H1 (cell line): Measurements from ENCODE around the gene PRKCH. TPM values are rescaled to one million over a fixed set of nuclear protein-coding genes. Genes with fewer than 3 reads are reported as not detected.

Experiments used
- CBX5 ChIP-seq: fragments of 300-800, 300-1000 bp; sonication (generic); IDR thresholded peaks from 2 replicates; pipeline ENCODE4 v1.7.1; 2016; ENCODE audit warnings: antibody characterized with exemption, low read length, low read depth
- CTBP2 ChIP-seq: IDR thresholded peaks from 2 replicates; pipeline ENCODE4 v1.7.0; 2011; ENCODE audit warnings: borderline replicate concordance, mild to moderate bottlenecking, moderate library complexity, mixed read lengths, low read length; ENCODE audit not compliant: insufficient read depth, insufficient read length
- RXRA ChIP-seq: IDR thresholded peaks from 2 replicates; pipeline ENCODE4 v1.6.1; 2011; ENCODE audit warnings: low read depth, mild to moderate bottlenecking, low read length, moderate library complexity; ENCODE audit not compliant: insufficient read depth
- YY1 ChIP-seq: IDR thresholded peaks from 2 replicates; pipeline ENCODE4 v1.6.1; 2011; ENCODE audit warnings: low read depth, mild to moderate bottlenecking, low read length
- polyA plus RNA-seq, 7 experiments: library from polyadenylated mRNA; depleted of rRNA in 3 of 7; stranded (reverse) in 5 of 7; unstranded in 2 of 7; fragments of >200 nt in 5 of 7; fragments of 200-250 nt in 2 of 7; gene quantifications; 1 replicate in 5 of 7; 2 replicates in 1 of 7; 4 replicates in 1 of 7; pipeline versions ENCODE4 v1.2.1 to v1.2.3, GENCODE V29; 2011 to 2013; ENCODE audit warnings: missing spikeins in 2 of 7, mixed read lengths in 2 of 7
- total RNA-seq: library from RNA; stranded (reverse); fragmentation: NEBNext Ultra II Directional; extraction: Animal tissue kit (Norgen Biotek cat#: 25700); gene quantifications from 2 replicates; pipeline ENCODE4 v1.2.1, GENCODE V29; 2021

The PRKCH gene
- total and polyA plus RNA-seq, 2 of the 8 experiments (the other 6 are each of a cell fraction or from before 2014, with no cell fraction given), result 6.4 to 7.0 TPM

DNA sequence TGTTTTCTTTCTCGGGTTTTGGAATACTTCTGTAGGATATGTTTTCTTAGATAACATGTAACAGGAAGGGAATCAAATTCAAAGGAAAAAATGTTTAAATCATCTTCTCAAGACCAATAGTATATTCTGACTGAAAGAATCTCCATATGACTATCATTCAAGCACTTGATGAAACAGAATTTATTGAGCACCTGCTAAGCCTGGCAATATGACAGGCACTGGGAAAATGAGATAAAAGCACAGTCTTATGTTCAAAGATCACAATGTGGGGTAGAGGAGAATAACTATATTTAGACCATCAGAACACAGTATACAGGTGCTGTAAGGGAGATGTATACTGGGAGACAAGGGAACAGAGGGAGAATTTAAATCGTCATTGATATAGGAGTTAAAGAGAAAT is 21.2 kb upstream of the PRKCH start (continued):
- no peak for TF ChIP-seq YY1
- TF ChIP-seq CBX5, result no peak
- TF ChIP-seq RXRA, result no peak
- no peak for TF ChIP-seq CTBP2
